Activated CD4-positive, alpha-beta T cell treated with anti-CD3 and anti-CD28 coated beads, Interleukin-2, amount 50 U/mL, for 16 hours (primary cell): Measurements from ENCODE around the gene MGST1.
A peak's percentile ranks its signal among the peaks of the same experiment; 100 is the strongest.
"Not testable (repeated sequence)": the region's sequence is repeated elsewhere in the genome, so short reads cannot be mapped to it uniquely, and the experiment has no call there.

Experiments
- DNase-seq: peaks from one replicate; pipeline ENCODE4 v3.0.0-alpha.2; 2020

MGST1 gene

GRCh38 chr12:16358878-16359277 is 11.4 kb downstream of the MGST1 start:
- DNase-seq, result no peak

- DNase-seq, result peak; percentile 13
Measured at GRCh38 chr12:16359512-16360491, 12.4 kb downstream of the MGST1 start.

GRCh38 chr12:16361142-16361783 is 13.8 kb downstream of the MGST1 start:
- DNase-seq, result no peak

- DNase-seq, result no peak
Measured at GRCh38 chr12:16362550-16362949, 15.1 kb downstream of the MGST1 start.

GRCh38 chr12:16369156-16369555 is 21.7 kb downstream of the MGST1 start:
- DNase-seq, result no peak

GRCh38 chr12:16370096-16370495 is 22.7 kb downstream of the MGST1 start:
- DNase-seq, result no peak

GRCh38 chr12:16382652-16383312 is 35.3 kb downstream of the MGST1 start:
- DNase-seq, result not testable (repeated sequence)

GRCh38 chr12:16384732-16385131 is 37.3 kb downstream of the MGST1 start:
- no peak for DNase-seq

- no peak for DNase-seq
Measured at GRCh38 chr12:16385782-16386646, 38.6 kb downstream of the MGST1 start.

- no peak for DNase-seq
Measured at GRCh38 chr12:16387919-16388318, 40.5 kb downstream of the MGST1 start.

GRCh38 chr12:16389594-16389993 is 42.1 kb downstream of the MGST1 start:
- no peak for DNase-seq

- no peak for DNase-seq
Measured at GRCh38 chr12:16392846-16393535, 45.5 kb downstream of the MGST1 start.

- no peak for DNase-seq
Measured at GRCh38 chr12:16399101-16399500, 51.7 kb downstream of the MGST1 start.

- not testable (repeated sequence) for DNase-seq
Measured at GRCh38 chr12:16401835-16402234, 54.4 kb downstream of the MGST1 start.

- no peak for DNase-seq
Measured at GRCh38 chr12:16407346-16407745, 59.9 kb downstream of the MGST1 start.
